A673 (cell line): Measurements from ENCODE around the gene SMIM13.

ENCODE experiments used
- CTCF ChIP-seq: fragments of 300-800, 200-600 bp; sonication (generic); conservative IDR thresholded peaks from 2 replicates; pipeline ENCODE4 v1.5.1; 2017; ENCODE audit warnings: low read depth, mild to moderate bottlenecking, antibody characterized with exemption, low read length, moderate library complexity, mixed read lengths
- EZH2 ChIP-seq: fragments of 200-600 bp; sonication (generic); IDR thresholded peaks from 2 replicates; pipeline ENCODE4 v1.6.1; 2017; ENCODE audit warnings: borderline replicate concordance, low read depth, mild to moderate bottlenecking, mixed read lengths, antibody characterized with exemption, low read length; ENCODE audit not compliant: poor library complexity, severe bottlenecking

GRCh38 chr6:11058406-11058805 lies 35.2 kb upstream of the SMIM13 start:
- TF ChIP-seq CTCF (no peak), EZH2 (no peak)
